ENCODE measurements around the gene PPFIA1. TPM values are rescaled to one million over a fixed set of nuclear protein-coding genes. Genes with fewer than 3 reads are reported as not detected.

Gene PPFIA1
- total and polyA plus RNA-seq, 10 of the 15 experiments (the other 5 are each of a cell fraction or from before 2014, with no cell fraction given) = 5.2 to 26.2 (median 15.8) TPM

DNA sequence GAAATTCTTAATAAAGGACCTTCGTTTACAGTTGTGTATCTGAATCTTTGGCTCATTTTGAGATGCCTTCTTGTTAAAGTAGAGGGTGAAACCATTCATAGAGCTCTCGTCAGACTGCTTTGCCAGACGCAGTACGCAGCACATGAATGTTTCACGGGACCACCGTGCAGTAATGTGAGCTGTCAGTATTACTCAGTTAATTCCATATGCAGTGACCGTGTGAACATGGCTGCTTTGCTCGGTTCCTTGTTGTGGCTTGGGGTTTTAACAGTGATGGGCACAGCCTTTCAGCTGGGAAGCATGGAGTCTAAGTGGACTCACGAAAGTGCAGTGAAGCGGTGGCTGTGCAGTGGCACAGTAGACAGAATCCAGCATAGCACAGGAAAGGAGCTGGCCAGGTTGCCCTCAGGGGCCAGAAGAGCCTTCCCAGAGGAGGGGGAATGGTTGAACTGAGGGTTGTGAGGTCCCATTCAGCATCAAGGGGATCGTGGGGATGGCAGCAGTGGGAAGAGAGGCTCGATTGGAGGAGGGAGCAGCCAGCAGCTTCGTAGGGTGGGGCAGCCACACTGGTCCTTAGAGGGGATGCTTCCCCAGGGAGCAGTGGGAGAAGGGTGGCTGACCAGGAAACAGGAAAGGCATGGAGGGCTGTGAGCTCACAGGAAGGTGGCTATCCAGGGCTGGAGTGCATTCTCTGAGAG lies 31.4 kb downstream of the PPFIA1 start:
- Histone ChIP-seq H2AFZ (ENCODE audit: control insufficient read depth, low read depth, low read length) (no peak overlapping the region), H3K4me1 (ENCODE audit: control insufficient read depth, insufficient read depth, low read length) (no peaks in the 10 kb centered on the region), H3K27me3 (replicated peaks in 1 of 2; ENCODE audit: control insufficient read depth in 2 of 2, insufficient read depth in 2 of 2, low read length in 1 of 2) (no peaks in the 10 kb centered on the region), H3K4me3 (no peak overlapping the region), H4K20me1 (ENCODE audit: control insufficient read depth, insufficient read depth) (peaks cover 3% of the 10 kb centered on the region; the same call in 1 of the 2 replicates), H3K27ac (ENCODE audit: control insufficient read depth, insufficient read depth) (no peak overlapping the region), H3K36me3 (ENCODE audit: control insufficient read depth in 2 of 2, insufficient read depth in 2 of 2, low read length in 1 of 2) (peaks cover 0 to 7% of the 10 kb centered on the region in 2 experiments; a peak in 3 of 4 replicates), H3K4me2 (ENCODE audit: control insufficient read depth, insufficient read depth) (no peak overlapping the region), H3K9me3 (replicated peaks; ENCODE audit: control insufficient read depth, insufficient read depth, low read length) (no peaks in the 10 kb centered on the region), H3K79me2 (ENCODE audit: control insufficient read depth, insufficient read depth, low read length) (no peaks in the 10 kb centered on the region), H3K9ac (ENCODE audit: control insufficient read depth, insufficient read depth, low read length) (no peak overlapping the region)
- FAIRE-seq = no peak
- CTCF ChIA-PET = interaction anchor here (1.8 kb wide), 1 partner anchor 37 kb away, joined by 5 read pairs; no protein-coding TSS in a partner anchor
- ATAC-seq = no peak
- SMC1A ChIA-PET (ENCODE audit: uncharacterized antibody, unreplicated experiment) = interaction anchor here (0.6 kb wide), 1 partner anchor 191 kb away, joined by 4 read pairs; no protein-coding TSS in a partner anchor
- 91% methylated on average over 13 of the region's 13 CpGs for WGBS (ENCODE audit: insufficient coverage, insufficient replicate concordance, low lambda C conversion rate, missing lambda C conversion rate)
- POLR2A ChIA-PET = interaction anchor here (0.6 kb wide), 1 partner anchor 19 kb away, joined by 3 read pairs; no protein-coding TSS in a partner anchor
- intact Hi-C loops (cut with micrococcal nuclease; ENCODE audit: unreplicated experiment) (no loop called here), in situ Hi-C loops (cut with MboI) (no loop called here)
- RAD21 ChIA-PET (ENCODE audit: unreplicated experiment) = no interaction called here
- BruUV-seq (replicated peaks) = no TSS peak
- TF ChIP-seq HSF1 (IDR thresholded peaks at IDR 0.05; ENCODE audit: low read depth, low read length) (no peak), ZZZ3 (IDR thresholded peaks at IDR 0.05; ENCODE audit: control insufficient read depth, insufficient read length, low read depth) (no peak), MXI1 (IDR thresholded peaks at IDR 0.05; ENCODE audit: low read depth, low read length) (no peak), RUNX3 (IDR thresholded peaks at IDR 0.05; ENCODE audit: low read length) (no peak), RBBP5 (conservative IDR thresholded peaks at IDR 0.05) (no peak), CEBPZ (IDR thresholded peaks at IDR 0.05; ENCODE audit: low read depth, low read length) (no peak), HDAC2 (IDR thresholded peaks at IDR 0.05) (no peak), HDAC6 (IDR thresholded peaks at IDR 0.05; ENCODE audit: unreplicated experiment) (no peak), FOXM1 (IDR thresholded peaks at IDR 0.05; ENCODE audit: low read depth, low read length) (no peak)
- no peak for DNase-seq (ENCODE audit: low read depth, low spot score)

Measured in GM12878 (cell line).